SK-N-MC (cell line): ENCODE measurements around the gene CUEDC2.

Source experiments
- EZH2 ChIP-seq: fragments of 200-600 bp; sonication (generic); IDR thresholded peaks from one replicate; pipeline ENCODE4 v1.6.1; 2017; ENCODE audit warnings: antibody characterized with exemption
- POLR2AphosphoS5 ChIP-seq: IDR thresholded peaks from 2 replicates; pipeline ENCODE4 v1.6.1; 2012; ENCODE audit warnings: mild to moderate bottlenecking, low read depth, low read length, borderline replicate concordance

GRCh38 chr10:102479651-102480050 lies 47.3 kb upstream of the CUEDC2 start:
- TF ChIP-seq EZH2 (no peak), POLR2AphosphoS5 (no peak)
